ENCODE results near the gene CSKMT.

GRCh38 chr11:62665599-62666258, 617 bp downstream of the CSKMT start:
- TF ChIP-seq CTCF (IDR thresholded peaks at IDR 0.05) (no peak), EZH2 (IDR thresholded peaks at IDR 0.05; ENCODE audit: borderline replicate concordance, insufficient read depth, low read depth, low read length, poor library complexity, severe bottlenecking) (no peak)
